Stimulated activated memory B cell treated with anti-CD40 and anti-IgM and Interleukin-4, amounts not matched to agents 10 μg/mL and 1 μg/mL and 100 μg/mL, for 72 hours (primary cell): ENCODE data around the gene DLG2.

Source experiments
- ATAC-seq: fragments of 150-1000 bp; cut with Tn5 transposase; 2 replicates; pipeline ENCODE4 v1.10.0; 2021
- H3K27ac Mint-ChIP-seq: one replicate; pipeline ENCODE4 v1.8.0; 2022; ENCODE audit warnings: mild to moderate bottlenecking, mixed read lengths
- H3K27me3 Mint-ChIP-seq: one replicate; pipeline ENCODE4 v1.8.0; 2022; ENCODE audit warnings: mixed read lengths
- H3K36me3 Mint-ChIP-seq: one replicate; pipeline ENCODE4 v1.8.0; 2022; ENCODE audit warnings: mixed read lengths
- H3K4me1 Mint-ChIP-seq: one replicate; pipeline ENCODE4 v1.8.0; 2022; ENCODE audit warnings: mixed read lengths
- H3K4me3 Mint-ChIP-seq: one replicate; pipeline ENCODE4 v1.8.0; 2022; ENCODE audit warnings: mild to moderate bottlenecking, moderate library complexity, mixed read lengths
- H3K9me3 Mint-ChIP-seq: one replicate; pipeline ENCODE4 v1.8.0; 2022; ENCODE audit warnings: mixed read lengths

The DLG2 gene

DNA sequence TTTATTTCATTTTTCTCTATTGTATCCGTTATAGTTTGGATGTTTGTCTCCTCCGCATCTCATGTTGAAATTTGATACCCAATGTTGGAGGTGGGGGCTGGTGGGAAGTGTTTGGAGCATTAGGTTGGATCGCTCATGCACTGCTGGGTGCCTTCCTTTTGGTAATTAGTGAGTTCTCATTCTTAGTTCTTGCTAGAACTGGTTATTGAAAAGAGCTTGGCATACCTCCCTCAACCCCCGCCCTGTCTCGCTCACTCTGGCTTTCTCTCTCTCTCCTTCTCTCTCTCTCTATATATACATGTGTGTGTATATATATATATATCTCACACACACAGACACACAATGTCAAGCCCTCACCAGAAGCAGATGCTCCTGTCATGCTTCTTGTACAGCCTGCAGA lies 978.7 kb downstream of the DLG2 start:
- no peak for ATAC-seq
- Mint-ChIP-seq H3K4me3 (no peak overlapping the region), H3K4me1 (no peaks in the 10 kb centered on the region), H3K9me3 (no peaks in the 10 kb centered on the region), H3K27me3 (no peaks in the 10 kb centered on the region), H3K36me3 (no peaks in the 10 kb centered on the region), H3K27ac (no peak overlapping the region)

DNA sequence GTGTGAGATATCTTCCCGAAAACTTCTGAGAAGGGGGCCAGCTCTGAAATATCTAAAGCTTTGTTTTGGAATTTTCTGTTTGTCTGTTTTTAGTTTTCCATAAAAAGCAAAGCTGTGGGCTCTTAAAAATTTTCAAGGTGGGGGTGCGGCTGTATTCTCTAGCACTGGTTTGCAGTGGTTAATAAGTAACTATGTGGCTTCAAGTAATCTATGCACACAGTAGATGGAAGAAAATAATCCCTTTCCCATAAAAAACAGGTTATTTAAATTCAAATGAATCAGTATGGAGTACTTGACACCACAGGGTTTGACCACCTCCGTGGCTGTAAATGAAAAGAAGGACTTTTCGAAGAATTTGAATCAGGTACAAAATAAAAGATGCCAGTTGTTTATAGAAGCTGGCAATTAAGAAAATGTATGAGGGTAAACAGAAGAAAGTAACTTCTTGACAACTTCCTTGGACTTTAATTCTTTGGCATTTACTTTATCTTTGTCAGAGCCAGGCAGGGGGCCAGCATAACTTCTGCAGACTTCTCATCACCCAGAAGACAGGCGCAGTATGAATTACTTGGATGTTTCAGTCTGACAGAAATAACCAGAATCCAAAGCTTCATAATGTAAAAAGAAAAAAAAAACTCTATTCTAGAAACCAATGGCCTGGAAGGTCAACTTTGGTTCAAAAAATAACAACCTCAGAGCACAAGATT lies 981.0 kb downstream of the DLG2 start:
- Mint-ChIP-seq H3K36me3 (no peaks in the 10 kb centered on the region), H3K9me3 (no peaks in the 10 kb centered on the region), H3K4me1 (no peaks in the 10 kb centered on the region), H3K27ac (no peak overlapping the region), H3K27me3 (no peaks in the 10 kb centered on the region), H3K4me3 (no peak overlapping the region)
- ATAC-seq: no peak

DNA sequence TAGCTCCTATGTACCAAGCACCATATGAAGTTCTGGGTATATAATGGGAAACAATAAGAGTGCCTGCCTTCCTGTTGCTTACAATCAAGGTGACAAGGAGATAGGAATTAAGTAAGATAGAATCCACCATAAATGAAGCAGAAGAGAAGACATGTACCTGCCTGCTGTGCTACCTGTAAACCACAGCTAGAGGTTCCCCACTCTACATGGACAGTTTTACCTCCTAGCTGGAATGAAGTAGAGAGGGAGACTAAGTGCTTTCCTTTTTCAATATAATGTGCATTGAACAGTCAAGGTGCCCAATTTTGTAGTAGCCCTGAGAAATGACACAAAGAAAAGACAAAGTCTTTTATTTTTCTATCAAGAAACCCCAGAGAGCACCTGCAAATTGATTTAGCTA lies 984.6 kb downstream of the DLG2 start:
- no peak overlapping the region for H3K4me3 Mint-ChIP-seq
- no peaks in the 10 kb centered on the region for H3K9me3 Mint-ChIP-seq
- H3K27me3 Mint-ChIP-seq: peaks cover 9% of the 10 kb centered on the region
- no peak overlapping the region for H3K27ac Mint-ChIP-seq
- no peaks in the 10 kb centered on the region for H3K36me3 Mint-ChIP-seq
- no peak for ATAC-seq
- no peaks in the 10 kb centered on the region for H3K4me1 Mint-ChIP-seq

DNA sequence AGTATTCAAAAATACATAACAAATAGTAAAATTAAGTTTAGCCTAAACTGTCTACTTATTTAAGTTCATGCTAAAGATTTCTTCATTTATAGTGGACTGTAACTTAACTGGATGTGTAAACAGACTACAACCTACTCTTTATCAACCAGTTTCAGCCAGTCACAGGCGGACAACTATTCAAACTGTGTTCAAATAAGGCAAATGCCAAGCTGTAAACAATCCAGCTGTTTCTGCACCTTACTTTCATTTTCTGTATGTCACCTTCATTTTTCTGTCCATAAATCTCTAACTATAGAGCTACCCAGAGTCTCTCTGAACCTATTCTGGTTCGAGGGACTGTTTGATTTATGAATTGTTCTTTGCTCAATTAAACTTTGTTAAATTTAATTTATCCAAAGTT lies 992.8 kb downstream of the DLG2 start:
- ATAC-seq: no peak
- Mint-ChIP-seq H3K9me3 (no peaks in the 10 kb centered on the region), H3K36me3 (no peaks in the 10 kb centered on the region), H3K27me3 (peaks cover under 1% of the 10 kb centered on the region), H3K27ac (no peak overlapping the region), H3K4me3 (no peak overlapping the region), H3K4me1 (no peaks in the 10 kb centered on the region)

DNA sequence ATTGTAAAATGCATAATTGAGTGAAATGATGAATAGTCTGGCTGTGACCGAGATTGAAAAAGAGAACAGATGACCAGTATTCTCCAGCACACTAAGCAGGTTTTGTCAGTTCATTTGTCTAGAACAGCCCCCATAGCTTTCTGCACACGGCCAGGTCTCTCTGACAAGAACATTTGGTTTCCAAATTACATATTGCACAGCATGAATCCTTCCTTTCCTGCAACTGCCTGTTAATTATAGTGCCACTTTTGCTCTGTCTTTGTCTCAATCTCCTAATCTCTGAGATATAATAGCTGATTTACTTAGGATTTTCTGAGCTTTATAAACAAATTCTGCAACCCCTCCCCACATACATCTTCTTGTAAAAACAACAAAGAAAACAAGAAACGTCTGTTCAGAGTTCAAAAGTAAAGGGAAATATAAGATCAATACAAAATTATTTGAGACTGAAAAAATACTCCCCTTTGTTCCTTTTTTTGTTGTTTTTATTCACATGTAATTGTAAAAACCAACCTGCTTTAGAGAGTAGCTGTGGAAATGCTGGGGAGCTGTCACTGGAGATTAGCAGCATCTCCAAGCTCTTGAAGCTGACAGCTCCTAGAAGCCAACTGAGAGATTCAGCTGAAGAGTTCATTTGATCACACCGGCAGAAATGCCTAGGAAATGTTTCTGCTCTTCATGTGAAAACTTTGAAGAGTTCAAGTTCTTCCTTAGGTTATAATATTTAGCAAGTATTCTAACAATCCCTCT lies 998.1 kb downstream of the DLG2 start:
- H3K27ac Mint-ChIP-seq: no peak overlapping the region
- no peaks in the 10 kb centered on the region for H3K9me3 Mint-ChIP-seq
- no peak for ATAC-seq
- no peaks in the 10 kb centered on the region for H3K27me3 Mint-ChIP-seq
- H3K4me1 Mint-ChIP-seq: no peaks in the 10 kb centered on the region
- H3K36me3 Mint-ChIP-seq: no peaks in the 10 kb centered on the region
- H3K4me3 Mint-ChIP-seq: no peak overlapping the region

DNA sequence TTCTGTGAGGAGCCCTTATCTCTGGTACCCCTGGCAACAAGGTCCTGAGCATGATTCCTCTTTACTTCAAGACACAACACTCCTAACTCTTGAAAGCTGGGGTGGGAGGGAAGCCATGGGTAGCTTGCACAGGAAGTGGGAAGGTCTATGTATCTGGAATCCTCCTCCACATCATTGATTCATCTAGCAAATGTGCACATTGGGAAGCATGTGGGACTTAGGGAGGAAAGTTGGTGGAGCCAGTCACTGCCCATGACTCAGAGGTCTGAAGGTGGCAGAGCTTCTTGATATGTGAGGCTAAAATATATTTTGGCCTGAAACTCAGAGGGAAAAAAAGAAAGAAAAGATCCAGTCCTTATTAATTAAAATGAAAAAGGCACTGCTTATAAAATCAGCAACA lies 1000.9 kb downstream of the DLG2 start:
- ATAC-seq: no peak
- Mint-ChIP-seq H3K4me3 (no peak overlapping the region), H3K4me1 (no peaks in the 10 kb centered on the region), H3K36me3 (no peaks in the 10 kb centered on the region), H3K27ac (no peak overlapping the region), H3K27me3 (no peaks in the 10 kb centered on the region), H3K9me3 (no peaks in the 10 kb centered on the region)

DNA sequence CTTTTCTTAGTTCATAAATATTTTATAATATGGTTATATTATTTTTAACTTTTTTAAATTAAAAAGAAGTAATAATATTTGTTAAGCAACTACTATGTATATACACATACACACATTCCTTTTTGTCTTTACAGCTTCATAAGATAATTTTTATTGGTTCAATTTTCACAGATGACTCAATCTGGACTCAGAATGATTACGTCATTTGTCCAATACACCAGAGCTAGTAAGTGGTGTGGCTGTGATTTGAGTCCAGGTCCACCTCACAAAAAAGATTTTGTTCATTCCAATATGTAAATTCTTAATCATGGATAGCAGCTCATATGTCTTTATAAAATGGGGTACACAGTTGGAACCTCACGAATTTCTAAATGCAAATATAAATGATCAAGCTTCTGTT lies 1014.5 kb downstream of the DLG2 start:
- Mint-ChIP-seq H3K9me3 (no peaks in the 10 kb centered on the region), H3K4me3 (no peak overlapping the region), H3K27me3 (no peaks in the 10 kb centered on the region), H3K36me3 (no peaks in the 10 kb centered on the region), H3K27ac (no peak overlapping the region), H3K4me1 (no peaks in the 10 kb centered on the region)
- no peak for ATAC-seq

DNA sequence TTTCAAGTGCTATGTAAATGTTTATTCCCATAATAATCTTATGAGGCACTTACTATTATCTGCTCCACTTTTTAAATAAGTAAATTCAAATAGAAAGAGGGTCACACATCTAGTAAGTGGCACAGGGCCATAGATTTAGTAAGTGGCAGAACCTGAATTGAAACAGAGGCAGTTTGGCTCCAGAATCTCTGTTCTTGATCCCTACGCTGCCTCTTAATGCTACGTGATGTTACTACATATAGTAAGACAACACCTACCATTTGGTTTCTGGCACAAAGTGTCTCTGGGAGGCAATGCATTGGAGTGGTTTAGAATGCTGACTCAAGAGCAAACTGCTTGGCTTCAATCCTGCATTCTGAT lies 1018.3 kb downstream of the DLG2 start:
- H3K4me3 Mint-ChIP-seq: no peak overlapping the region
- H3K27ac Mint-ChIP-seq: no peak overlapping the region
- no peaks in the 10 kb centered on the region for H3K36me3 Mint-ChIP-seq
- no peaks in the 10 kb centered on the region for H3K9me3 Mint-ChIP-seq
- ATAC-seq: no peak
- no peaks in the 10 kb centered on the region for H3K4me1 Mint-ChIP-seq
- H3K27me3 Mint-ChIP-seq: no peaks in the 10 kb centered on the region

DNA sequence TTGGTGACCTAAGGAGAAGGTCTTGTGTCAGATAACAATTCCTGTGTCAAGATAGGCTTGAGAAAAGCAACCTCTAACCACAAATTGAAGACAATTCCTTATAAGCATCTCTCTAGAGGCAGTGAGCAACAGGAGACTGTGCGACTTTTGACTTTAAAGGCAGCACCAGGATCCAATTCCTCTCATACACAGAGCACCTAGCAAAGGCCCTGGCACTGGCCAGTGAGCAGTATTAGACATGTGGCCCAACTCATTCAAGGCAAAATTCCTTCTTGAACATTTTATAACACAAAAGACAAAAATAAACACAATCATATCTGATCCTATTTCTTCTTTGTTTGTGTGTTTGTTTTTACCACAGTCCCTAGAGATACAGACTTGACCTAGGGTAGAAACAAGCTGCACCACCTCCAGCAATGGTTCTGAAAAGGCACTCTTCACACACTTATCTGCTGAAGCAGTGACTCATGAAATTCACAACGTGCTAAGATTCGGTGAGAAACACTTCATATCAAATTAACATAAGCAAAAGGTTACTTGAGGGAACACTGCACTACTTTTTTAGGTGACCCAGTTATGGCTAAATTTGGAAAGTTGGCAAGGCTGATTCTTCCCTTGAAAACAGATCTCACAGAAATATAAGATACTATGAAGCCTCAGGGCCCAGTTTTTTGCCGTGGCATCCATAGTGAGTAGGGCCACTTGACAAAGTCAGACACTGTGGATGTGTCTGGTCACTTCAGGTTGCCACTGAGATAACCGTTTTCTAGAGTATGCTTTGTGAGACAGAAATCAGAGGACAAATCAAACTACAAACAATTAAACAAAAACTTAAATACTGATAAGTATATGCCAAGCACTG lies 1018.9 kb downstream of the DLG2 start:
- Mint-ChIP-seq H3K9me3 (no peaks in the 10 kb centered on the region), H3K4me1 (no peaks in the 10 kb centered on the region), H3K27ac (no peak overlapping the region), H3K4me3 (no peak overlapping the region), H3K27me3 (no peaks in the 10 kb centered on the region), H3K36me3 (no peaks in the 10 kb centered on the region)
- ATAC-seq: no peak

DNA sequence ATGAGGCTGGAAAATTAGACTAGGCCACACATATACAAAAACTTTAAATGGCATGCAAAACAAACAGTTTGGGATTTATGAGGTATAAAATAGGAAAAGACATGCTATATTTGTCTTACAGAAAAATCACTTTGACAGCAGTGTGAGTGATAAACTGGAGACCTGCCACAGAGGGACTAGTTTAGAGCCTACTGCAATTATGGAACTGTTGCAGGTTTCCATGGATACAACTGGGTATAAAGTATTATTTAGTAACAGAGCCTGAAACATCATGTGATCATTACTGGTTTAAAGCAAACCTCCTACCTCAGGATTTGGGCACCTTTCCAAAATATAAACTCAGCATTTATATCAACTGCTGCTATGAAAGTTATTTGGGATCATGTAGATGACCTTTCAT lies 1032.5 kb downstream of the DLG2 start:
- Mint-ChIP-seq H3K4me1 (no peaks in the 10 kb centered on the region), H3K4me3 (no peak overlapping the region), H3K9me3 (no peaks in the 10 kb centered on the region), H3K27me3 (peaks cover 2% of the 10 kb centered on the region), H3K27ac (no peak overlapping the region), H3K36me3 (no peaks in the 10 kb centered on the region)
- no peak for ATAC-seq

DNA sequence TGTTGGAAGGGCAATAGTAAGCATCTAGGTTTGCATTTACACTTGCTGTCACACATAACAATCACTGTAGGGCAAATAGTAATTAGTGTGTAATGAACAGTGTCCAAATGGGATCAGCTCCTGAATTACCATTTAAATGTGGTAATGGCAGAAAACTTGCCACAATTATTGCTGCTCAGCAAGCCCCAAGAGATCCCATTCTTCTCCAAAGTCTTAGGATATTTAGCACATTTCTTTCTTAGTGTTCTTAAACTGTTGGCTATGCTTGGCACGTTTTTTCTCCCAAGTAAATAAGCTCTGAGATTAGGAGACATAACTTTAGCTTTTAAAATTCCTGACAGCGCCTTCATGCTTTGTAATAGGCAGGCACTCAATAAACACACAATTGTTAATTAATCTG lies 1037.0 kb downstream of the DLG2 start:
- no peak overlapping the region for H3K27ac Mint-ChIP-seq
- no peaks in the 10 kb centered on the region for H3K9me3 Mint-ChIP-seq
- H3K4me3 Mint-ChIP-seq: no peak overlapping the region

DNA sequence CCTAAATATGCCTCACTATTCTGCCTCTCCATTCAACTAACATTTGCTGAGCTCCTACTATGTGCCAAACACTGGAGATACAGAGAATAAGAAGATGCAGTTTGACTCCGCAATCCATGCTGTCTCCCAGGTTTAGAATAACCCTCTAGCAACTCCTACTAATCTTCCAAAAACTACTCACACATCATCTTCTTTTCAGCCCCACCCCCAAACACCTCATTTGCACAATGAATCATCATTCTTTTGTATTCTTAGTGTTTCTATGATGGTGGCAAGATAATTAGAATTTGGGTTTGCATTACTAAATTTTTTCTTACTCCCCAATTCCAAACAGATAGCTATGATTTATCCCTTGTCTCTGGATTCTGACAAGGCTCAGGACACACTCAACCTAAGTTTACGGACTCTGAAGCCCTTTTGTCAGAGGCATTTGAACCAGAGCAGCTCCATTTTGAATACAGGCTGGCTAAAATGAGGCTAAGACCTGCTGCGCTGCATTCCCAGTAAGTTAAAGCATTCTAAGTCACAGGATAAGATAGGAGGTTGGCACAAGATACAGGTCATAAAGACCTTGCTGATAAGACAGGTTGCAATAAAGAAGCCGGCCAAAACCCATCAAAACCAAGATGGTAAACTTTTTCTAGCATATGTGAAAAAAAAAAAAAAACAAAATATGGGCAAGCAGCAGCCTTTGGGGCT lies 1038.9 kb downstream of the DLG2 start:
- Mint-ChIP-seq H3K36me3 (no peaks in the 10 kb centered on the region), H3K4me1 (no peaks in the 10 kb centered on the region), H3K27ac (no peak overlapping the region), H3K4me3 (no peak overlapping the region), H3K9me3 (no peaks in the 10 kb centered on the region), H3K27me3 (peaks cover 9% of the 10 kb centered on the region)
- no peak for ATAC-seq

More for the DNA sequence above, 1037.0 kb downstream of the DLG2 start:
- peaks cover 9% of the 10 kb centered on the region for H3K27me3 Mint-ChIP-seq
- H3K4me1 Mint-ChIP-seq: no peaks in the 10 kb centered on the region
- no peak for ATAC-seq
- H3K36me3 Mint-ChIP-seq: no peaks in the 10 kb centered on the region

DNA sequence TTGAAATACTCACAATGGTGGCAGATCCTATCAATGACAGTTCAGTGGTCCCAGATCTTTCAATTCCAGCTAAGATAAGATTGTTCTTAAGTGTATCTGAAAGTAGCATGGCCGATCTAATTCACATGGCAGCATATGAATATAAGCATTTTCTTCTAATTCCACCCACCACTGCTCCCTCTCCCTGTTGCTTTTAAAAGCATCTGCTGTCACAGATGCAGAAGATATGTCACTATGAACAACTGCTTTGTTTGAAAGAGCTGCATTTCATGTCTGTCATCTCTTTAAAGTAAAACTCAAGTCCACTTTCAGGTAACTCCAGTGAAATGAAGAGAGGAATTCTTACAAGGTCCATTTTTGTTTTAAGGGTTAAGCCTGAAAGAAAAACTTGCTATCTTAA lies 1044.0 kb downstream of the DLG2 start:
- ATAC-seq: no peak
- H3K4me3 Mint-ChIP-seq: no peak overlapping the region

DNA sequence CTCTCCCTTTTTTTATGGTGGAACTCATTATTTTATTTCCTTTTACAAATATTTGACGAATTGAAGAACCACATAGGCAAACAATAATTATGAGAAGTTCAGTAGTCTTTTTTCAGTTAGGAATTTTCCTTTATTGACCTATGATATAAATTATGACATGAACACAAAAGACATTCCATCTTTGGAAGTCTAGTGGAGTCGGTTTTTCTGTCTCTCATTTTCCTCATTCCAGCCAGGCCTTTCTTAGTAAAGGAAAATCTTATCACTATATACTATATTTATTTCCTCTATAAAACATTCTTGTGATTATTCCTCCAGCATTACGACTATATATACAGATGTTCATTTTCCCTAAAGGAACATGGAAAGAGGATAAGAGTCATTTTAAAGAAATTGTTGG lies 1046.1 kb downstream of the DLG2 start:
- no peak overlapping the region for H3K27ac Mint-ChIP-seq
- ATAC-seq: no peak
- H3K9me3 Mint-ChIP-seq: no peaks in the 10 kb centered on the region
- no peaks in the 10 kb centered on the region for H3K4me1 Mint-ChIP-seq
- H3K4me3 Mint-ChIP-seq: no peak overlapping the region
- no peaks in the 10 kb centered on the region for H3K27me3 Mint-ChIP-seq
- H3K36me3 Mint-ChIP-seq: no peaks in the 10 kb centered on the region

More for the DNA sequence above, 1044.0 kb downstream of the DLG2 start:
- Mint-ChIP-seq H3K27me3 (no peaks in the 10 kb centered on the region), H3K36me3 (no peaks in the 10 kb centered on the region), H3K4me1 (no peaks in the 10 kb centered on the region), H3K9me3 (no peaks in the 10 kb centered on the region), H3K27ac (no peak overlapping the region)

DNA sequence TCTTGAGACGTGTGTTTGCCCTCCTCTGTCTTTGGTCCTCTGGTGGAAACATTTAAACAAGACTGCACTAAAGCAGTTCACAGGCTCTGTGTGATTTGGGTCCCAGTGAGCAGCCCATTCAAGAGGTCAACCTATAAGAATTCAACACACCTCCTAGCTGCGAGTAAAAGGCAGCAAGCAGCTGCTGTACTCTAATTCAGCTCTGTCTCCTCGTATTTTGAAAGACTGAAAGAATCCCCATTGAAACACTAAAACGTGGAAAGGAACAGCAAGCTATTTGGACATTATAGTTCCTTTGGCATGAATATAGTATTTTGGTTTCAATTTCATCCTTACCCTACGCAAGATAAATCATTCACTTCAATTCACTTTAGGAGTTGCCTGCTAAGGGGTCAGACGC lies 1046.7 kb downstream of the DLG2 start:
- Mint-ChIP-seq H3K9me3 (no peaks in the 10 kb centered on the region), H3K36me3 (no peaks in the 10 kb centered on the region), H3K27me3 (no peaks in the 10 kb centered on the region), H3K27ac (no peak overlapping the region), H3K4me1 (no peaks in the 10 kb centered on the region), H3K4me3 (no peak overlapping the region)
- ATAC-seq: no peak
